Measurements from ENCODE around the gene SULT1C2. TPM values are rescaled to one million over a fixed set of nuclear protein-coding genes. Genes with fewer than 3 reads are reported as not detected.

The SULT1C2 gene
- total and polyA plus RNA-seq, 9 of the 15 experiments (the other 6 are each of a cell fraction or from before 2014, with no cell fraction given), result 0.22 TPM; not detected in 8

DNA sequence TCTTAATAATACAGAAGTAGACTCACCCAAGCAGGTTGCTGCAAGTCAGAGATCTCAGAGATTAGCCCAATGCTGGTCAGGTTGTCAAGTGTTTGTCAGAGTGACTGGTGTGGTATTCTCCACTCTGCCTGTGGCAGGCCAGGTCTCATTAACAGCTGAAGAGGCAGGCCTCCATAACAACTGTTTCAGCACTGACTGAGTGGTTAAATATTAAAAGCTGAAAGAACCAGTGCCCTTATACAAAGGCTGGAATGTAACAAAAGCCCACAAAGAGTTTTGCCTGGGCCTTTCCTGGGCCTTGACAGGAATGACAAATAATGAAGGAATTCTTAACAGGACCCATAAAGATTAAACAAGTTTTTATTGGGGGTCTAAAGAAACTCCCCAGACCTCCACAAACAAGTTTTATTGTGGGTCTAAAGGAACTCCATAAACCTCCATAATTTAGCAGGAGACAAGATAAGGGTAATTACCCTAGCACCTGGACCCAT, 26.8 kb downstream of the SULT1C2 start (continued):
- no peak for TF ChIP-seq DDX20 (tag; IDR thresholded peaks at IDR 0.05; ENCODE audit: low read depth)
- no peak for TF ChIP-seq KLF10 (CRISPR knock-in tag; IDR thresholded peaks at IDR 0.05)
- TF ChIP-seq, protein P1, sequence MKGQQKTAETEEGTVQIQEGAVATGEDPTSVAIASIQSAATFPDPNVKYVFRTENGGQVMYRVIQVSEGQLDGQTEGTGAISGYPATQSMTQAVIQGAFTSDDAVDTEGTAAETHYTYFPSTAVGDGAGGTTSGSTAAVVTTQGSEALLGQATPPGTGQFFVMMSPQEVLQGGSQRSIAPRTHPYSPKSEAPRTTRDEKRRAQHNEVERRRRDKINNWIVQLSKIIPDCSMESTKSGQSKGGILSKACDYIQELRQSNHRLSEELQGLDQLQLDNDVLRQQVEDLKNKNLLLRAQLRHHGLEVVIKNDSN (CRISPR knock-in tag; IDR thresholded peaks at IDR 0.05), result no peak
- TF ChIP-seq, protein P2, sequence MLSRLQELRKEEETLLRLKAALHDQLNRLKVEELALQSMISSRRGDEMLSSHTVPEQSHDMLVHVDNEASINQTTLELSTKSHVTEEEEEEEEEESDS (CRISPR knock-in tag; IDR thresholded peaks at IDR 0.05), result no peak
- TF ChIP-seq, protein P3, sequence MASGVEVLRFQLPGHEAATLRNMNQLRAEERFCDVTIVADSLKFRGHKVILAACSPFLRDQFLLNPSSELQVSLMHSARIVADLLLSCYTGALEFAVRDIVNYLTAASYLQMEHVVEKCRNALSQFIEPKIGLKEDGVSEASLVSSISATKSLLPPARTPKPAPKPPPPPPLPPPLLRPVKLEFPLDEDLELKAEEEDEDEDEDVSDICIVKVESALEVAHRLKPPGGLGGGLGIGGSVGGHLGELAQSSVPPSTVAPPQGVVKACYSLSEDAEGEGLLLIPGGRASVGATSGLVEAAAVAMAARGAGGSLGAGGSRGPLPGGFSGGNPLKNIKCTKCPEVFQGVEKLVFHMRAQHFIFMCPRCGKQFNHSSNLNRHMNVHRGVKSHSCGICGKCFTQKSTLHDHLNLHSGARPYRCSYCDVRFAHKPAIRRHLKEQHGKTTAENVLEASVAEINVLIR (CRISPR knock-in tag; IDR thresholded peaks at IDR 0.05), result no peak

DNA sequence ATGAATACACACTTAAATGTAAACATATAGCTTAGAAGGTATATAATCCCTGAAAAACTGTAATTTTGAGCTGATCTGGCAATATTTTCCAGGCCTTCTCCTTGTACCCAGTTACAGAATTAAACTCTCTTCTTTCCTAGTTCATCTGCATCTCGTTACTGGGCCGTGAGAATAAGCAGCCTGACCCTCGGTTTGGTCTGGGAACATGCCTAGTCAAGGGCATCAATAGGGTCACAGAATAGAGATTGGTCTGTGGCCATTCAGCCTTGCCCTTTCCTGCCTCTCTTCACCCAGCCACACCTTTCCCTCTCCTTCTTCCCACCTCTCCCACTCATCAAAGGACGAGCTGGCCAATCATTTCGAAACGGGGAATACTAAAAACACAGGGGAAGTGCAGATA, 27.3 kb downstream of the SULT1C2 start:
- Histone ChIP-seq H3K9me3 (replicated peaks; ENCODE audit: control insufficient read depth, insufficient read depth, low read depth, low read length) (no peaks in the 10 kb centered on the region), H3K4me2 (ENCODE audit: insufficient read depth, low read length) (0 out of 2 replicates have a peak overlapping the region, but pooled peaks have one; percentile 27), H4K20me1 (replicated peaks; ENCODE audit: control insufficient read depth, insufficient read depth, low read length) (no peaks in the 10 kb centered on the region), H3K4me1 (replicated peaks in 1 of 2; ENCODE audit: control insufficient read depth in 2 of 2, insufficient read depth in 2 of 2, low read length in 2 of 2) (peaks cover 0 to 8% of the 10 kb centered on the region in 2 experiments; a peak in 3 of 5 replicates), H3K79me2 (ENCODE audit: control insufficient read depth, insufficient read depth, low read length) (no peaks in the 10 kb centered on the region), H3K9ac (ENCODE audit: insufficient read depth in 1 of 2, low read depth in 2 of 2, low read length in 2 of 2) (no peak overlapping the region), H2AFZ (ENCODE audit: low read depth, low read length) (peak overlapping the region; percentile 68; the same call in 1 of the 2 replicates), H3K4me3 (no peak overlapping the region), H3K9me1 (ENCODE audit: control insufficient read depth, insufficient read depth, low read length) (no peaks in the 10 kb centered on the region), H3K27me3 (ENCODE audit: control insufficient read depth in 2 of 2, insufficient read depth in 2 of 2, low read length in 2 of 2) (peaks cover 7 to 23% of the 10 kb centered on the region in 2 experiments; a peak in 3 of 5 replicates), H3K27ac (ENCODE audit: extremely low read depth, low read depth, low read length) (no peak overlapping the region), H3K36me3 (ENCODE audit: control insufficient read depth, insufficient read depth, low read length) (no peaks in the 10 kb centered on the region)
- in situ Hi-C loops (cut with MboI) (no loop called here), intact Hi-C loops (cut with micrococcal nuclease) (no loop called here)
- no peak for FAIRE-seq
- POLR2A ChIA-PET, result interaction anchor here (0.8 to 1.2 kb wide), 4 partner anchors 9 to 23 kb away, joined by 3 to 6 read pairs (median 3); no protein-coding TSS in a partner anchor
- no TSS peak for BruUV-seq (replicated peaks)
- ATAC-seq, result no peak
- 8% methylated on average over 6 of the region's 6 CpGs for WGBS (ENCODE audit: insufficient coverage, low coverage, missing lambda C conversion rate)
- DNase-seq (ENCODE audit: extremely low read depth in 1 of 4, low spot score in 3 of 4), result no peak
- CTCF ChIA-PET (ENCODE audit: low intra/inter-chr PET ratio), result no interaction called here
- no peak for TF ChIP-seq SAFB2 (IDR thresholded peaks at IDR 0.05; ENCODE audit: borderline replicate concordance, low read depth, low read length, severe bottlenecking)
- TF ChIP-seq PRMT5 (CRISPR knock-in tag; IDR thresholded peaks at IDR 0.05), result no peak
- TF ChIP-seq PTBP1 (IDR thresholded peaks at IDR 0.05; ENCODE audit: low read depth, low read length), result no peak
- TF ChIP-seq, protein P4, sequence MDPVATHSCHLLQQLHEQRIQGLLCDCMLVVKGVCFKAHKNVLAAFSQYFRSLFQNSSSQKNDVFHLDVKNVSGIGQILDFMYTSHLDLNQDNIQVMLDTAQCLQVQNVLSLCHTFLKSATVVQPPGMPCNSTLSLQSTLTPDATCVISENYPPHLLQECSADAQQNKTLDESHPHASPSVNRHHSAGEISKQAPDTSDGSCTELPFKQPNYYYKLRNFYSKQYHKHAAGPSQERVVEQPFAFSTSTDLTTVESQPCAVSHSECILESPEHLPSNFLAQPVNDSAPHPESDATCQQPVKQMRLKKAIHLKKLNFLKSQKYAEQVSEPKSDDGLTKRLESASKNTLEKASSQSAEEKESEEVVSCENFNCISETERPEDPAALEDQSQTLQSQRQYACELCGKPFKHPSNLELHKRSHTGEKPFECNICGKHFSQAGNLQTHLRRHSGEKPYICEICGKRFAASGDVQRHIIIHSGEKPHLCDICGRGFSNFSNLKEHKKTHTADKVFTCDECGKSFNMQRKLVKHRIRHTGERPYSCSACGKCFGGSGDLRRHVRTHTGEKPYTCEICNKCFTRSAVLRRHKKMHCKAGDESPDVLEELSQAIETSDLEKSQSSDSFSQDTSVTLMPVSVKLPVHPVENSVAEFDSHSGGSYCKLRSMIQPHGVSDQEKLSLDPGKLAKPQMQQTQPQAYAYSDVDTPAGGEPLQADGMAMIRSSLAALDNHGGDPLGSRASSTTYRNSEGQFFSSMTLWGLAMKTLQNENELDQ (CRISPR knock-in tag; IDR thresholded peaks at IDR 0.05; ENCODE audit: borderline replicate concordance), result no peak
- TF ChIP-seq ESRRB (CRISPR knock-in tag; IDR thresholded peaks at IDR 0.05; ENCODE audit: borderline replicate concordance), result no peak
- TF ChIP-seq, protein P5, sequence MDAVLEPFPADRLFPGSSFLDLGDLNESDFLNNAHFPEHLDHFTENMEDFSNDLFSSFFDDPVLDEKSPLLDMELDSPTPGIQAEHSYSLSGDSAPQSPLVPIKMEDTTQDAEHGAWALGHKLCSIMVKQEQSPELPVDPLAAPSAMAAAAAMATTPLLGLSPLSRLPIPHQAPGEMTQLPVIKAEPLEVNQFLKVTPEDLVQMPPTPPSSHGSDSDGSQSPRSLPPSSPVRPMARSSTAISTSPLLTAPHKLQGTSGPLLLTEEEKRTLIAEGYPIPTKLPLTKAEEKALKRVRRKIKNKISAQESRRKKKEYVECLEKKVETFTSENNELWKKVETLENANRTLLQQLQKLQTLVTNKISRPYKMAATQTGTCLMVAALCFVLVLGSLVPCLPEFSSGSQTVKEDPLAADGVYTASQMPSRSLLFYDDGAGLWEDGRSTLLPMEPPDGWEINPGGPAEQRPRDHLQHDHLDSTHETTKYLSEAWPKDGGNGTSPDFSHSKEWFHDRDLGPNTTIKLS (IDR thresholded peaks at IDR 0.05; ENCODE audit: borderline replicate concordance, low read depth), result no peak
- TF ChIP-seq SUPT5H (IDR thresholded peaks at IDR 0.05), result no peak
- TF ChIP-seq RNF2 (IDR thresholded peaks at IDR 0.05), result no peak
- TF ChIP-seq TGIF2 (CRISPR knock-in tag; IDR thresholded peaks at IDR 0.05), result no peak
